OCI-LY7 (cell line): Measurements from ENCODE around the gene BTBD2. TPM values are rescaled to one million over a fixed set of nuclear protein-coding genes. Genes with fewer than 3 reads are reported as not detected.

ENCODE experiments used
- BruUV-seq: library from RNA; stranded (reverse); fragments of 400-500 nt; replicated peaks from 2 replicates; lab custom pipeline; 2021; lab: Mats Ljungman, UMichigan
- CTCF ChIA-PET: fragments of 300-600 bp; sonication (Branson Sonifier 250); formaldehyde crosslinking; loops from one replicate; lab custom pipeline; 2022; ENCODE audit warnings: antibody characterized with exemption; ENCODE audit not compliant: unreplicated experiment; lab: Charles Lee
- POLR2A ChIA-PET: fragments of 300-600 bp; sonication (Branson Sonifier 250); formaldehyde crosslinking; loops from one replicate; lab custom pipeline; 2022; ENCODE audit warnings: antibody characterized with exemption; lab: Charles Lee
- DNase-seq: peaks from one replicate; pipeline ENCODE4 v3.0.0-alpha.2; 2015; ENCODE audit warnings: low spot score
- H2AFZ ChIP-seq: fragments of 200-600 bp; sonication (generic), shearing (Covaris generic); 2 replicates; pipeline ENCODE4 v1.6.1; 2014; ENCODE audit warnings: mild to moderate bottlenecking, antibody characterized with exemption, low read length, moderate library complexity
- H3K27ac ChIP-seq: fragments of 200-600 bp; sonication (generic); 2 replicates; pipeline ENCODE4 v1.5.1; 2014; ENCODE audit warnings: mixed run types, low read depth, mild to moderate bottlenecking, moderate library complexity, low read length, inconsistent platforms; ENCODE audit not compliant: poor library complexity, severe bottlenecking
- H3K36me3 ChIP-seq: fragments of 200-600 bp; sonication (generic); 2 replicates; pipeline ENCODE4 v1.6.1; 2014; ENCODE audit warnings: mild to moderate bottlenecking, antibody characterized with exemption, low read length, moderate library complexity, mixed read lengths; ENCODE audit not compliant: insufficient read depth
- H3K4me1 ChIP-seq: fragments of 200-600 bp; sonication (generic); 2 replicates; pipeline ENCODE4 v1.5.1; 2014; ENCODE audit warnings: mild to moderate bottlenecking, low read length; ENCODE audit not compliant: insufficient read depth, poor library complexity, severe bottlenecking
- H3K4me2 ChIP-seq: fragments of 200-600 bp; sonication (generic); 2 replicates; pipeline ENCODE4 v1.6.1; 2014; ENCODE audit warnings: mild to moderate bottlenecking, low read length
- H3K4me3 ChIP-seq: fragments of 200-600 bp; sonication (generic); 2 replicates; pipeline ENCODE4 v1.5.1; 2014; ENCODE audit warnings: mild to moderate bottlenecking, low read depth, low read length; ENCODE audit not compliant: poor library complexity, severe bottlenecking
- H3K79me2 ChIP-seq: fragments of 200-600 bp; sonication (generic); 2 replicates; pipeline ENCODE4 v1.6.1; 2016; ENCODE audit warnings: low read depth, mild to moderate bottlenecking, low read length, moderate library complexity, mixed read lengths; ENCODE audit not compliant: insufficient read depth
- H3K9me2 ChIP-seq: fragments of 200-600 bp; sonication (generic); 2 replicates; pipeline ENCODE4 v1.6.1; 2016; ENCODE audit warnings: mild to moderate bottlenecking, low read length, mixed read lengths; ENCODE audit not compliant: insufficient read depth
- H3K9me3 ChIP-seq: fragments of 200-600 bp; sonication (generic); 2 replicates; pipeline ENCODE4 v1.6.1; 2014; ENCODE audit warnings: mild to moderate bottlenecking, mixed run types, low read length, mixed read lengths
- H4K20me1 ChIP-seq: fragments of 200-600 bp; sonication (generic); 2 replicates; pipeline ENCODE4 v1.6.1; 2014; ENCODE audit warnings: mild to moderate bottlenecking, antibody characterized with exemption, low read length, moderate library complexity, mixed read lengths; ENCODE audit not compliant: insufficient read depth
- EZH2phosphoT487 ChIP-seq: fragments of 200-600 bp; sonication (generic); IDR thresholded peaks from 2 replicates; pipeline ENCODE4 v1.6.1; 2018; ENCODE audit warnings: low read depth, borderline replicate concordance, mild to moderate bottlenecking, mixed run types, antibody characterized with exemption, low read length, moderate library complexity, mixed read lengths
- intact Hi-C: fragments of 100-400 bp; cut with micrococcal nuclease; formaldehyde crosslinking; loops from one replicate; pipeline ENCODE4 v1.10.0; 2022; ENCODE audit not compliant: unreplicated experiment
- total RNA-seq, 2 experiments: library from RNA; depleted of rRNA in 1 of 2; stranded (reverse); fragments of >200 nt in 1 of 2; shearing (Covaris generic) in 1 of 2; gene quantifications; 2 replicates each; pipeline ENCODE4 v1.2.3, GENCODE V29; 2014 to 2022
- TF ChIP-seq, protein P1 (sequence below): fragments of 200-600 bp; sonication (generic); conservative IDR thresholded peaks from 2 replicates; pipeline ENCODE4 v1.5.1; 2014; ENCODE audit warnings: mild to moderate bottlenecking, antibody characterized with exemption, low read length, moderate library complexity, mixed read lengths

The BTBD2 gene
- total RNA-seq, 2 experiments from 2014 or later, result 53.9 to 91.6 TPM

DNA sequence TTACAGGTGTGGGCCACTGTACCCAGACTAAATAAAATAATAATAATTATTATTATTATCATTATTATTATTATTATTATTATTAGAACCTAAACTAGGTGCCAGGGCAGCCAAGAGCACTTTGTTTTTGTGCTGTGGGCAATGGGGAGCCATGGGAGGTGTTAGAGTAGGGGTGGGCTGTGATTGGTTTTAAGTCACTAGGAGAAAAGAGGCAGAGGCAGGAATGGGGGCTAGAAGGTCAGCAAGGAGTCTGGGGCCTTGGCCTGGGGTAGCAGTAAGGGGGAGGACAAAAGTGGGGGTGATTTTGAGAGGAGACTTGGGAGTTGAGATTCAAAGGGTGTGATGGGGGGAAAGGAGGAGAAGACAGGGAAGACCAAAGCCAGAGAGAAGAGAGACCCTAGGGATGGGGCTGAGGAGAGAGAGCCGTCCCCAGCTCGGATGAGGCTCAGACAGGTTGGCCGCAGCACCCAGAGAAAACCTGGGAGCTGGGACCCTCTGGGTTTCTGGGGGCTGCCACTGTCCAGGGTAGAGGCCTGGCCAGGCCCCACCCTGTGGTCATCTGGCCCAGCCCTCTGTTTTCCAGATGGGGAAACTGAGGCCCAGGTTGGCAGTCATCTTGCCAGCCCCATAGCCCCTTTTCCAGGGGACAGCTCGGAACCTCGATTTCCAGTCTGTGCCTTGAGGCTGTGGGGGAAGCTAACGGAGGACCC is 17.8 kb upstream of the BTBD2 start:
- H3K27ac ChIP-seq, result no peak overlapping the region
- no peak overlapping the region for H2AFZ ChIP-seq
- POLR2A ChIA-PET, result no interaction called here
- no peak overlapping the region for H3K4me3 ChIP-seq
- H3K4me2 ChIP-seq, result no peak overlapping the region
- H4K20me1 ChIP-seq, result no peaks in the 10 kb centered on the region
- CTCF ChIA-PET, result no interaction called here
- intact Hi-C loops, result no loop called here
- TF ChIP-seq, protein P1, sequence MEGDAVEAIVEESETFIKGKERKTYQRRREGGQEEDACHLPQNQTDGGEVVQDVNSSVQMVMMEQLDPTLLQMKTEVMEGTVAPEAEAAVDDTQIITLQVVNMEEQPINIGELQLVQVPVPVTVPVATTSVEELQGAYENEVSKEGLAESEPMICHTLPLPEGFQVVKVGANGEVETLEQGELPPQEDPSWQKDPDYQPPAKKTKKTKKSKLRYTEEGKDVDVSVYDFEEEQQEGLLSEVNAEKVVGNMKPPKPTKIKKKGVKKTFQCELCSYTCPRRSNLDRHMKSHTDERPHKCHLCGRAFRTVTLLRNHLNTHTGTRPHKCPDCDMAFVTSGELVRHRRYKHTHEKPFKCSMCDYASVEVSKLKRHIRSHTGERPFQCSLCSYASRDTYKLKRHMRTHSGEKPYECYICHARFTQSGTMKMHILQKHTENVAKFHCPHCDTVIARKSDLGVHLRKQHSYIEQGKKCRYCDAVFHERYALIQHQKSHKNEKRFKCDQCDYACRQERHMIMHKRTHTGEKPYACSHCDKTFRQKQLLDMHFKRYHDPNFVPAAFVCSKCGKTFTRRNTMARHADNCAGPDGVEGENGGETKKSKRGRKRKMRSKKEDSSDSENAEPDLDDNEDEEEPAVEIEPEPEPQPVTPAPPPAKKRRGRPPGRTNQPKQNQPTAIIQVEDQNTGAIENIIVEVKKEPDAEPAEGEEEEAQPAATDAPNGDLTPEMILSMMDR, result no peak
- TF ChIP-seq EZH2phosphoT487, result no peak
- peaks cover 9% of the 10 kb centered on the region for H3K36me3 ChIP-seq
- H3K9me3 ChIP-seq, result no peaks in the 10 kb centered on the region
- no peaks in the 10 kb centered on the region for H3K9me2 ChIP-seq
- no peaks in the 10 kb centered on the region for H3K79me2 ChIP-seq
- BruUV-seq, result no TSS peak
- no peak for DNase-seq
- H3K4me1 ChIP-seq, result peaks cover 11% of the 10 kb centered on the region

DNA sequence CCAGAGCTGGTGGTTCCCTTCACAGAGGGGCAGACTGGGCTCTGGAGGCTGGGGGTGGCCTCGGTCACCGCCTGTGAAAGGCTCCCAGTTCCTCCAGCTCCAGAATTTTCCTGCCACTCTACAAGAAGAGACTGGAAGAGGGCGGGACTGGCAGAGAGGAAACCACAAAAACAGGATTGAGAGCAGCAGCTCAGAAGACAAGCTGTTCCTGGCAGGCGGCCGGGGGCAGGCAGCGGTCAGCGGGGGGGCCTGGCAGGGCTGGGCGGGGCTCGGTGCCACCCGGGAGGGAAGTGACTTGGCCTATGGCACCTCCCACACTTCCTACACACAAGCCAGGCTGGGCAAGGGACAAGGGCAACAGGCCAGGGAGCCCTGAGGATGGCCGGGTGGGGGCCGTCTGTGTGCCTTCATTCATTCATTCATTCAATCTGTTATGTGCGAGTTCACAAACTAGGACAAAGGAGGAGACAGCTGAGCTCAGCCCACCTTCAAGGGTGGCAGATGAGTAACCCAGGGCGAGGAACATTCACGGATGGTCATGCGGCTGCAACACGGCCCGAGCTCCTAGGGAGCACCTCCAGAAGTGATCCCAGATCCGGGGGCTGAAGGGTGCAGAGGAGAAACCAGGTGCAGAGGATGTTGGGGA is 16.9 kb upstream of the BTBD2 start:
- ChIA-PET CTCF (no interaction called here), POLR2A (no interaction called here)
- Histone ChIP-seq H3K9me2 (no peaks in the 10 kb centered on the region), H4K20me1 (no peaks in the 10 kb centered on the region), H3K4me2 (no peak overlapping the region), H3K9me3 (no peaks in the 10 kb centered on the region), H3K27ac (no peak overlapping the region), H3K4me1 (peaks cover 11% of the 10 kb centered on the region), H3K36me3 (0 out of 2 replicates have a peak, but pooled peaks cover under 1% of the 10 kb centered on the region), H3K79me2 (no peaks in the 10 kb centered on the region), H2AFZ (no peak overlapping the region), H3K4me3 (no peak overlapping the region)
- TF ChIP-seq EZH2phosphoT487, result no peak
- TF ChIP-seq, protein P1, result no peak
- no peak for DNase-seq
- BruUV-seq, result no TSS peak
- intact Hi-C loops, result no loop called here

DNA sequence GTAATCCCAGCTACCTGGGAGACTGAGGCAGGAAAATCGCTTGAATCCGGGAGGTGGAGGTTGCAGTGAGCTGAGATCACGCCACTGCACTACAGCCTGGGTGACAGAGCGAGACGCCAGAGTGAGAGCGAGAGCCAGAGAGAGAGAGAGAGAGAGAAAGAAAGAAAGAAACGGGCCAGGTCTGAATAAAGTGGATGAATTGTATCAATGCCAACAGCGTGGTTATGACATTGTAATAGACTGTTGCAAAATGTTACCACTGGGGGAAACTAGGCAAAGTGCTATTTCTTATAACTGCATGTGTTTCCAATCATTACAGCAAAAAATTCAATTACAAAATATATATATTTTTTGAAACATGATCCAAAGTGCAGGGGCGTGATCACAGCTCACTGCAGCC is 11.8 kb upstream of the BTBD2 start:
- H3K27ac ChIP-seq, result no peak overlapping the region
- no peaks in the 10 kb centered on the region for H3K36me3 ChIP-seq
- POLR2A ChIA-PET, result interaction anchor here (1.2 kb wide), 1 partner anchor 131 kb away, joined by 3 read pairs; no protein-coding TSS in a partner anchor
- no peaks in the 10 kb centered on the region for H3K79me2 ChIP-seq
- H4K20me1 ChIP-seq, result no peaks in the 10 kb centered on the region
- no peak for DNase-seq
- peaks cover 4% of the 10 kb centered on the region for H3K4me1 ChIP-seq
- H3K9me3 ChIP-seq, result no peaks in the 10 kb centered on the region
- intact Hi-C loops, result no loop called here
- BruUV-seq, result no TSS peak
- H3K4me3 ChIP-seq, result no peak overlapping the region
- no peaks in the 10 kb centered on the region for H3K9me2 ChIP-seq
- H3K4me2 ChIP-seq, result no peak overlapping the region
- CTCF ChIA-PET, result no interaction called here
- TF ChIP-seq, protein P1, result no peak
- no peak for TF ChIP-seq EZH2phosphoT487
- H2AFZ ChIP-seq, result no peak overlapping the region
